ACHN (cell line): Measurements from ENCODE around the gene GPR37L1.
"Not testable (repeated sequence)": the region's sequence is repeated elsewhere in the genome, so short reads cannot be mapped to it uniquely, and the experiment has no call there.

Source experiments
- DNase-seq: peaks from one replicate; pipeline ENCODE4 v3.0.0-alpha.2; 2015
- in situ Hi-C: cut with HindIII; loops from 2 replicates; pipeline ENCODE4 v1.10.0; 2017; ENCODE audit warnings: low sequenced_read_pairs, low pct_ligation_motif_present, low pct_unique_long_range_greater_than_20kb

Gene GPR37L1

DNA sequence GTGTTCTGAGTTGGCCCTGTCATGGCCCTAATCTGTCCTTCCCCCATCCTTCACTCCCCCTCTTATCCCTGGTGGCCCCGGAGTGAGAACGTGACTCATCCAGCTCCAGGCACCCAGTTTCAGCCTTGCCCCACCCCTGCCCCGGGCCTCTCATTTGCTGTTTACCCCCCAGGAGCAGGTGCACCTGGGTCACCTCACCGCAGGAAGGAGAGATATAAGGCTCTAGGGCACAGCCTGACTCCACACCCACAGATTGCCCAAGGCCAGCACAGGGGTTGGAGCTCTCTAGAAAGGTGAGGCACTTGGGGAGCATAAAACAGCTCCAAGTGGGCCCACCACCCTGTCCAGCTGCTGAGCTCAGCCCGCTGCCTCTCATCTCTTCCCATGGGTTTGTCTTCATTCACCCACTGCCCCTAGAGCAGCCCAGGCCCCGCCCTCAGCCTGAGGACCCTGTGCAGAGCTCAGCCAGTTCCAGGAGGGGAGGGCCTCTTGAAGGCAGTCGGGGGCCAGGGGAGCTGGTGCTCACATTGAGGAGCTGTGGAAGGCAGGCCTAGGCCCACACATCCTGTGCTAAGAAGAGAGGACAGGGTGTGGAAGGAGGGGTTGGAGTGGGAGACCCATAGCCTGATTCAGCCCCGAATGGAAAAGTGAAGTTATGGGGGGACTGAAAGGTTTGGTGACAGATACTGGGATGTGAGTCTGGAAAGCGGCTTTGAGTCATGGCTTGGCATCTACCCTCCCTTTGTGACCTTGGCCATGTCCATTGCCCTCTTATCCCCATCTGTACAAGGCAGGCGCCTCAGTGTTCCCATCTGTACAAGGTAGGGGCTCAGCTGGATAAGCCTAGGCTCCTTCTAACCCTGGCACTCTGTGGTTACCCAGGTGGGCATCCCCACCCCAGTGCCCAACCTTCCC is 16.1 kb upstream of the GPR37L1 start:
- in situ Hi-C loops = no loop called here
- DNase-seq = peak; percentile 40

DNA sequence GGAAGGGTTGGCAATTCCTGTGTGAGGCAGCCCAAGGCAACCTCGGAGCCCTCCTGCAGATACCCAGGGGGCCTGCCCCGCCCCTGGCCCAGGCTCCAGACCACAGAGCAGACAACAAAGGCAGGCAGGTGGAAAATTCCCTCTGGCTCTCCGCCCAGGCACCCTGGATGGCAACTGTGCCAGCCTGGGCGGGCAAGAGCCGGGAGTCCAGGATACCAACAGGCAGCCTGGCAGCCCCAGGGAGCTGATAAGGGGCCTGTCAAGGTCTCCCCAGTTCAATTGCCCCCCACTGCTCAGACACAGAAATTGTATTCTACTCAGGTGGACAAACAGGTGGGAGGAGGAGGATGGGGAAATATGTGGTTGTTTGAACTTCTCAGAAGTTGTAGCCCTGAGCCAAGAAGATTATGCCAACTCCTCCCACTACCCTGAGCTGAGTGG is 15.4 kb upstream of the GPR37L1 start:
- in situ Hi-C loops = no loop called here
- peak; percentile 66 for DNase-seq

DNA sequence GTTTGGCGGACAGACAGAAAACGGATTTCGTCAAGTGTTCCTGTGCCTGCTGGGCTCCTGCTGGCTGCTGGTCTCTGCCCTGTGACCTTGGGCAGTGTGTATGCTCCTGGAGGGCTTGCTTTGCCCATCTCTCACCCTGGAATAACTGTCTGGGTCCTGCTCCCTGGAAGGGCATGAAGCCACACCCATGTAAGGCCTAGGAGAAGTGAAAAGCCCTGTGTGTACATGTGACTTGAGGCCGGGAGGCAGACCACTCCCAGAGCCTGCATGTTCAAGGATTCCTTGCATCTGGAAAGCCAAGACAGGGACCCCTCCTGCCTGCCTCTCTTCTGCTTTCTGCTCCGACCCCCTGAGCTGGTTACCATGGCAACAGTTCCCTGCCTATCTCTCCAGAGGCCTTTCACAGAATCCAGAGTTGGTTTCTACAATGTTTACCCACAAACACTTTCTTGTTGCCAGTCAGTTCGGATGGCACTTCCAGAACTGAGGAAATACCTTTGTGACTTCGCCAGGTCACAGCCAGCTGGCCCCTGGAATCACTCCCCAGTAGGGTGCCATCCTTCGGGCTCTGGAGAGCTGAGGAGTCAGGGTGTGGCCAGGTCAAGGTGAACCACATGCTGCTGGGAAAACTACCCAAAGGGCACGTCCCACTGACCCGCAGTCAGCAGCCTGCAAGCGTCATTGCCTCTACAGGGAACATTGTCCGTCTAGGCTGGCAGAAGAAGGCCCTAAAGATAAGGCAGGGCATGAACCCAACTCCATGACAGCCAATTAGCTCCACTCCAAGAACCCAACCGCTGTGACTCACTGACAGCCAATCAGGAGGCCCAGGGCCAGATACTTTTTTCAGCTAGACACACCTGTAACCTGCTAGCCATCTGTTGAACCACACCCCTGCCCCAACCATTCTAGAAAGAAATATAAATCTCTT is 14.7 kb upstream of the GPR37L1 start:
- in situ Hi-C loops = no loop called here
- DNase-seq = peak; percentile 16

DNA sequence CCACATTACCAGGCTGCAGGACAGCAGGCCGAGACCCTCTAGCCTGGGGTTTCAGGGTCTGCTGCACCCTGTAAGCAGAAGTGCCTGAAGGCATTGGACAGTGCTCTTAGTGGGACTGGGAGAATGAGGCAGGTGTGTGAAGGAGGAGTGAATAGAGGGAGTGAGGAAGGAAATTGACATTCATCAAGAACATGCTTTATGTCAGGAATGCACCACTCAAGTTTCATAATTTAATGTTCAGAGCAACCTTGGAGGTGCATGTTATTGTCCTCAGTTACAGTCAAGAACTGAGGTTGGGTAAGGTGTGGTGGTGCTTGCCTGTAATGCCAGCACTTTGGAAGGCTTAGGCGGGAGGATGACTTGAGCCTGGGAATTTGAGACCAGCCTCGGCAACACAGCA is 11.7 kb upstream of the GPR37L1 start:
- DNase-seq = no peak
- in situ Hi-C loops = no loop called here

DNA sequence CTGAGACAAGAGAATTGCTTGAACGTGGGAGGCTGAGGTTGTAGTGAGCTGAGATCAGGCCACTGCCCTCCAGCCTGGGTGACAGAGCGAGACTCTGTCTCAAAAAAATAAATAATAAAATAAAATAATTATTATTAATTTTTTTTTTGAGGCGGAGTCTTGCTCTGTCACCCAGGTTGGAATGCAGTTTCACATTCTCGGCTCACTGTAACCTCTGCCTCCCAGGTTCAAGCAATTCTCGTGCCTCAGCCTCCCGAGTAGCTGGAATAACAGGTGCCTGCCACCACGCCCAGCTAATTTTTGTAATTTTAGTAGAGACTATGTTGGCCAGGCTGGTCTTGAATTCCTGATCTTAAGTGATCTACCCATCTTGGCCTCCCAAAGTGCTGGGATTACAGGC is 11.1 kb upstream of the GPR37L1 start:
- in situ Hi-C loops, DNase-seq: not testable (repeated sequence)

DNA sequence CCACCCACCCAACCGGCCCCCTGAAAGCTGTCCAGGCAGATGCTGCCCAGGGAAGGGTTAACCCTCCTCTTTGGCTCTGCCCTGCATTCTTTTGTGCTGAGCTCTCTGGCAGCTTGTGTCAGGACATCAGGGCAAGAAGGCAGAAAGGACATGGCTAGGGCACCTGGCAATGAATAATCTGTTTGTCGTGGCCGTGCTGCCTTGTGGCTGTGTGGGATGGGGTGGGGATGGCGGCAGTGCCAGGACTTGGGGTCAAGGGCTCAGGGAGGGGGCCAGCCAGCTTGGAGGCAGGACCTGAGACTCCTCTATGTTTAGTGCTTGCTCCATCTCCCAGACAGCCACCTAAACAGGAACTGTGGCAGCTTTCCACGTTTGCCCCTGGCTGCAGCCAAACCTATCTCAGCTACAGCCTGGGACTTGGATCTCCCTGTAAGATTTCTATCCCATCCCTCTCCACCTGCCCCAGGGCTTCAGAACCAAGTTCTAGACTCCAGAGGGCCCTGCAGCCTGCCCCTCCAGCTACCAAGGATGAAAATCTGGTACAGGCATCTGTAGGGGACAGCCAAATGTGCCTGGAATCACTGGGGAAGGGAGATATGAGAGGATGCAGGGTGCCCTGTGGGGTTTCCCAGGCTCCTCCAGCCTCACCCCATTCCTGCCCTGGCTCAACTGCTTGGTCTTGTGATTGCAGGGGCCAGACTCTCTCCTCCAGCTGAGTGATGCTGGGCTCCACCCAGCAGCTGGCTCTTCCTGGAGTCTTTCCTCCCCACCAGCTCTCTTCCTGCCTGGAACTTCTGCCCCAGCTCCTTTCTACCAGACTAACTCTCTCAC is 9.6 kb upstream of the GPR37L1 start:
- peak; percentile 79 for DNase-seq
- in situ Hi-C loops = no loop called here

DNA sequence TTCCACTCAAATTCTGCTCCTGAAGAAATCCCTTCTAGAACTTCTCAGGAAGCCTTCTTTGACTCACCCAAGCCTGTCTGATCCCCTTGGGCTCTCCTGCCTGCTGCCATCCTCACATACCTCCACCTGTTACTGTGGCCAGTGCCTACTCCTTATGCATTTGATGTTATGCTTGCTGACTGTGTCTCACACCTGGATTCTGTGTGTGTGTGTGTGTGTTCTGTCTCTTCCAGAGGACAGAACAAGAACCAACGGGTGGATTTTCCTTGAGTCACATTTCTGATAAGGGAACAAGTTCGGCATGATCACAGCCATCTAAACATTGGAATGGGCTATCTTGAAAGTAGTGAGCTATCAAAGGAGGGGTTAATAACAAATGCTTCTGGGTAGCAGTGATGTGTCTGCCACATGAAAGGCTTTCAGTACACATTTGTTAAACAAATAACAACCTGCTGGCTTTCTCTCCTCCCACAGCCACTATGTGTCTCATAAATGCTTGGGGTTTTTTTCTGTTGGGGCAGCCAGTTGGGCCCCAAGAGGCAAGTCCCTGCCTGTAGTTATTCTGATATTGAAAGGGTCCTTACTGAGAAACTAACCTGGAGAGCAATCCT is 8.9 kb upstream of the GPR37L1 start:
- DNase-seq = no peak
- in situ Hi-C loops = no loop called here

DNA sequence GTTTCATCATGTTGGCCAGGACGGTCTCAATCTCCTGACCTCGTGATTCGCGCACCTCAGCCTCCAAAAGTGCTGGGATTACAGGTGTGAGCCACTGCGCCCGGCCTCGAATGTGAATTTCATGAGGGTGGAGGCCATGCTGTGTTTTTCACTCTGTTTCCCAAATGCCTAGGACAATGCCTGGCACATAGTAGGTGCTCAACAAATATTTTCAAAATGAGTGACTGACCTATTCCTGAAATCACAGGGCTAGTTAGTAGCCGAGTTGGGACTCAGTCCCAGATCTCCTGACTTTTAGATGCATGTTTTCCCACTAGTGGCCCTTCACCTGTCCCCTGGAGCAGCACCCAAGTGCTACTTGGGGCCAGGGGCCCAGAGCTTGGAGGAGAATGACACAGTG is 6.4 kb upstream of the GPR37L1 start:
- in situ Hi-C loops = no loop called here
- DNase-seq = no peak

DNA sequence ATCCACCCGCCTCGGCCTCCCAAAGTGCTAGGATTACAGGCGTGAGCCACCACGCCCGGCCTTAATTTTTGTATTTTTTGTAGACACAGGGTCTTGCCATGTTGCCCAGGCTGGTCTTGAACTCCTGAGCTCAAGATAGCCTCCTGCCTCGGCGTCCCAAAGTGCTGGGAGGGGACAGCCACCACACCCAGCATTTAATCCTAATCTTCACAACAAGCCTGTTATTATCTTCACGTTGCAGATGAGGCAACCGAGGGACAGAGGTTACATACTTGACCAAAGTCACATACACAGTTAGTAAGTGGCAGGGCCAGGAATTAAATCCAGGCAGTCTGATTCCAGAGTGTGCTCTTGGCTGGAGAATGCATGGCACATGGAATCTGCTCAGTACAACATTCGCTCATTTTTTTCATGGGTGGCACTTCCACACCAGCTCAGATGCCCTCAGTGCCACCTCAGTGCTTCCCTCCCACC is 4.8 kb upstream of the GPR37L1 start:
- no peak for DNase-seq
- in situ Hi-C loops = no loop called here

DNA sequence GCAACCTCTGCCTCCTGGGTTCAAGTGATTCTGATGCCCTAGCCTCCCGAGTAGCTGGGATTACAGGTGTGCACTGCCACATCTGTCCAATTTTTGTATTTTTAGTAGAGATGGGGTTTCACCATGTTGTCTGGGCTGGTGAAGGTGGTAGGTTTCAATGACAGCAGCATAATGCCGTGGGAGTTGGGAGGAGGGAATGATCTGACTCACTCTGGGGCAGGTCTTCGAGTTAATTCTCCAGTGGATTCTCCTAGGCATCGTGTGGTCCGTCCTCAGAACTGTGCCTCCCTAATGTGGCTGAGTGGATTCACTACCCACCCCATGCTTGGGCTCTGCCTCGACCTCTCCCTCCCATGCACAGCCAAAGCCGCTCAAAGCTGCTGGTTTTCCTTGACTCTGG is 1.7 kb upstream of the GPR37L1 start:
- in situ Hi-C loops = no loop called here
- no peak for DNase-seq

DNA sequence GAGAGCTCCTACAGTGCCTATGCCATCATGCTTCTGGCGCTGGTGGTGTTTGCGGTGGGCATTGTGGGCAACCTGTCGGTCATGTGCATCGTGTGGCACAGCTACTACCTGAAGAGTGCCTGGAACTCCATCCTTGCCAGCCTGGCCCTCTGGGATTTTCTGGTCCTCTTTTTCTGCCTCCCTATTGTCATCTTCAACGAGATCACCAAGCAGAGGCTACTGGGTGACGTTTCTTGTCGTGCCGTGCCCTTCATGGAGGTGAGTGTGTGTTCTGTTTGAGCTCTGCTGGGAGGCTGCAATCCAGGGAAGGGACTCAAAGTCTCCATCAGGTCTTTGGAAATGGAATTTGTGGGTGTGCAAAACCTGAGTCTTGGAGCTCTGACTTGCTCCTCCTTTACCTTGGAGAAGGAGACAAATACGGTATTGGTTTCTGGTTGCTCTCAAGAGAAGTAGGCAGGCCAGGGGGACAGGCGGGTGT is 658 bp downstream of the GPR37L1 start:
- in situ Hi-C loops = no loop called here
- DNase-seq = no peak

DNA sequence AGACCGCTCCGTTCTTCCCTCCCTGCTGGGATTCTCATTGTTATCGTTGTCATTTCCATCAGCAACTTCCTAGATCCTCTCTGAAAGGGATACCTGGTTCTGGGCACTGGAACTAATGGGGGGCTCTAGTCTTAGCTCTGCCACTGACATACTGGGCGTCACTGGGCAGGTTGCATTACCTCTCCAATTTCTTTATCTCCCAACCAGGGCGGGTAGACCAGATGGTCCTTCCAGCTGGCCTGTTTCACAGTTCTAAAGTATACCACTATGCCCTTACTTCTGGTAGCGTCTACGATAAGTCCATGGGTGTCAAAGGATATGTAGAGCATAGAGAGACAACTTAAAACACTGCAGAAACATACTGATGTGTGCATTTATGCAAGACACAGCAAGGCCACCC is 1.4 kb downstream of the GPR37L1 start:
- in situ Hi-C loops = no loop called here
- DNase-seq = no peak

DNA sequence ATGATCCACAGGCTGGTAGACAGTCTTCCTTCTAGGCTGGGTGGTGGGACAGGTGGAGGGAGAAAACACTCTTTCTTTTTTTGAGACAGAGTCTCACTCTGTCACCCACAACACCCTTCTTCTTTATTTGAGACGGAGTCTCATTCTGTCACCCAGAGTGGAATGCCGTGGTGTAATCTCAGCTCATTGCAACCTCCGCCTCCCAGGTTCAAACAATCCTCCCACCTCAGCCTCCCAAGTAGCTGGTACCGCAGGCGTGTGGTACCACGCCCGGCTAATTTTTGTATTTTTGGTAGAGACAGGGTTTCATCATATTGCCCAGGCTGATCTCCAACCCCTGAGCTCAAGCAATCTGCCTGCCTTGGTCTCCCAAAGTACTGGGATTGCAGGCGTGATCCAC is 2.9 kb downstream of the GPR37L1 start:
- no peak for DNase-seq
- in situ Hi-C loops = no loop called here

DNA sequence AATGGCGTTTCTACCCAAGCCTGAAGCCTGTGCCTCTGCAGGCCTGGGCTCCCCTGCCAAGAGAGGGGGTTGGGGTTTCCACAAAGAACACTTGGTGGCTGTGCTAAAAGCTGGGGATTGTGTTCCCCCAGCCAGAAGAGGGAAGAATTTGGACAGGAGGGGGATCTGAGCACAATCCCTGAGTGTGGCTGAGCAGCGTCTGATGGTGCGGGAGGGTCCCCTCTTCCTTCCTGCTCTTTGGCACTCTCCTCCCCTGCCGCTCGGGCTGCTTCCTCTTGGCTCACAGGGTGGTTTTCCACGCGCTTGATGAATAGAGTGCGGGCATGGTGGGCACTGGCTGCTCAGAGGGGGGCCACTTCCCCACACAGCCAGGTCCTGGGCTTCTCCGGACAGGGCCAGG is 3.7 kb downstream of the GPR37L1 start:
- in situ Hi-C loops = no loop called here
- DNase-seq = no peak

DNA sequence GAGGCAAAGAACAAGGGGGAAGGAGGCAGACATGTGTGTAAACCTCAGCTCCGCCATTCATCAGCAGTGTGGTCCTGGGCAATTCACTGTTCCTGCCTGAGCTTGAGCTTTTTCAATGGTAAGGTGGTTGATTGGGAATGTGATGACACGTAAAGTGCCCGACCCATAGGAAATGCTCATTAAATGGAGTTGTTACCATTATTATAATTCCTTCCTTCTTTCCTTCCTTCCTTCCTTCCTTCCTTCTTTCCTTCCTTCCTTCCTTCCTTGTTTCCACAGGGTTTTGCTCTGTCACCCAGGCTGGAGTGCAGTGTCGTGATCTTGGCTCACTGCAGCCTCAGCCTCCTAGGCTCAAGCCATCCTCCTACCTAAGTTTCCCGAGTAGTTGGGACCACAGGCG is 4.3 kb downstream of the GPR37L1 start:
- in situ Hi-C loops = no loop called here
- DNase-seq = no peak

DNA sequence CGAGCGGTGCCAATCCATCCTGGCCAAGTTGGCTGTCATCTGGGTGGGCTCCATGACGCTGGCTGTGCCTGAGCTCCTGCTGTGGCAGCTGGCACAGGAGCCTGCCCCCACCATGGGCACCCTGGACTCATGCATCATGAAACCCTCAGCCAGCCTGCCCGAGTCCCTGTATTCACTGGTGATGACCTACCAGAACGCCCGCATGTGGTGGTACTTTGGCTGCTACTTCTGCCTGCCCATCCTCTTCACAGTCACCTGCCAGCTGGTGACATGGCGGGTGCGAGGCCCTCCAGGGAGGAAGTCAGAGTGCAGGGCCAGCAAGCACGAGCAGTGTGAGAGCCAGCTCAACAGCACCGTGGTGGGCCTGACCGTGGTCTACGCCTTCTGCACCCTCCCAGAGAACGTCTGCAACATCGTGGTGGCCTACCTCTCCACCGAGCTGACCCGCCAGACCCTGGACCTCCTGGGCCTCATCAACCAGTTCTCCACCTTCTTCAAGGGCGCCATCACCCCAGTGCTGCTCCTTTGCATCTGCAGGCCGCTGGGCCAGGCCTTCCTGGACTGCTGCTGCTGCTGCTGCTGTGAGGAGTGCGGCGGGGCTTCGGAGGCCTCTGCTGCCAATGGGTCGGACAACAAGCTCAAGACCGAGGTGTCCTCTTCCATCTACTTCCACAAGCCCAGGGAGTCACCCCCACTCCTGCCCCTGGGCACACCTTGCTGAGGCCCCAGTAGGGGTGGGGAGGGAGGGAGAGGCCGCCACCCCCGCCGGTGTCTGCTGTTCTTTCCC is 5.3 kb downstream of the GPR37L1 start:
- in situ Hi-C loops = no loop called here

More for the DNA sequence above, 5.3 kb downstream of the GPR37L1 start:
- no peak for DNase-seq
